ENCODE data around the gene FOXE3. TPM values are rescaled to one million over a fixed set of nuclear protein-coding genes. Genes with fewer than 3 reads are reported as not detected.

The FOXE3 gene
- total RNA-seq, 1 experiment from 2014 or later, result 0.28 TPM

DNA sequence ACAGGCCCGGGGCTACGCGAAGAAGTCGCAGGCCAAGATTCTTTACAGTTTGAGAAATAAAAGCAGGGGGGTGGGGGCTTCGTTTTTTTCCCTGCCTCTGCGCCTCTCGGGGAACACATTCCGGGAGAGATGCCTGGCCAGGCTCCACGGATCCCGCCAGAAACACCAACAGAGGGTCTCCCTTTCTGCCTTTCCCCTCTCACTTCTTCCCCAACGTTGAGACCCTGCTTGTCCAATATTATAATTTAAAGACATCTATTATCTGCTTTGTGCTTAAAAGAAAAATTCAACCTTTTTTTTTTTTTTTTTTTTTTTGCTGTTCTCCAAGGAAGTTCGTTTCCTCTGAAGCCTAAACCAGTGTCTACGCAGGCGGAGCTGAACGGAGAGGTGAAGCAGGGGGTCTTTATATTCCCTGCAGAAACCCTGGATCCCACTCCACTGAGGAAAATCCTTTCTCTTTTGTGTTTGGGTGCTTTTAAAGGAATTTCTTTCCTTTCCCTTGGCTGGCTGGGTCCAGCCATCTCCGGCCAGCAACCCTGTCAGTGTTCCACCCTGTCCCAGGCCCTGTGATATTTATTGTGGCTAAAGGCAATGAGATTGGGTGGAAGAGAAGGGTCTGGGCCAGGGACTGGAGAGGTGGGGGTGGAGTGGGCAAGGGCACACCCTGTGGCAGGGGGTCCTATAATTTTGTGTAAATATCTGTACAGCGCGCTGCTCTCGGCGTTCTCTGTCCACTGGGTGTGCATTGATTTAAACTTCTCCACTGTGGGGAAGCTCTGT is 23.9 kb downstream of the FOXE3 start:
- H4K20me1 ChIP-seq (ENCODE audit: insufficient read depth), result no peaks in the 10 kb centered on the region
- no peak overlapping the region for H2AFZ ChIP-seq
- no peaks in the 10 kb centered on the region for H3K36me3 ChIP-seq (ENCODE audit: low read depth)
- ChIA-PET POLR2A (ENCODE audit: unreplicated experiment) (interaction anchor here (0.7 kb wide), 1 partner anchor 136 kb away, joined by 4 read pairs; no protein-coding TSS in a partner anchor), CTCF (no interaction called here)
- DNase-seq, result no peak
- BruUV-seq (replicated peaks), result no TSS peak
- H3K9me2 ChIP-seq (ENCODE audit: insufficient read depth), result no peaks in the 10 kb centered on the region
- no peak overlapping the region for H3K27ac ChIP-seq
- H3K4me3 ChIP-seq, result no peak overlapping the region
- no peaks in the 10 kb centered on the region for H3K27me3 ChIP-seq (ENCODE audit: insufficient read depth, low read depth)
- 0 out of 2 replicates have a peak, but pooled peaks cover 6% of the 10 kb centered on the region for H3K4me1 ChIP-seq (replicated peaks; ENCODE audit: insufficient read depth)
- no peaks in the 10 kb centered on the region for H3K9me3 ChIP-seq (ENCODE audit: insufficient read depth, low read depth)
- intact Hi-C loops (cut with micrococcal nuclease; ENCODE audit: unreplicated experiment), result loop anchor here (5.0 kb wide), 2 partner anchors 128 to 248 kb away; partner anchors contain the start of genes PDZK1IP1 and STIL
- H3F3A ChIP-seq (ENCODE audit: insufficient read depth, low read depth), result peaks cover 9% of the 10 kb centered on the region; the same call in 1 of the 2 replicates
- TF ChIP-seq, protein P1, sequence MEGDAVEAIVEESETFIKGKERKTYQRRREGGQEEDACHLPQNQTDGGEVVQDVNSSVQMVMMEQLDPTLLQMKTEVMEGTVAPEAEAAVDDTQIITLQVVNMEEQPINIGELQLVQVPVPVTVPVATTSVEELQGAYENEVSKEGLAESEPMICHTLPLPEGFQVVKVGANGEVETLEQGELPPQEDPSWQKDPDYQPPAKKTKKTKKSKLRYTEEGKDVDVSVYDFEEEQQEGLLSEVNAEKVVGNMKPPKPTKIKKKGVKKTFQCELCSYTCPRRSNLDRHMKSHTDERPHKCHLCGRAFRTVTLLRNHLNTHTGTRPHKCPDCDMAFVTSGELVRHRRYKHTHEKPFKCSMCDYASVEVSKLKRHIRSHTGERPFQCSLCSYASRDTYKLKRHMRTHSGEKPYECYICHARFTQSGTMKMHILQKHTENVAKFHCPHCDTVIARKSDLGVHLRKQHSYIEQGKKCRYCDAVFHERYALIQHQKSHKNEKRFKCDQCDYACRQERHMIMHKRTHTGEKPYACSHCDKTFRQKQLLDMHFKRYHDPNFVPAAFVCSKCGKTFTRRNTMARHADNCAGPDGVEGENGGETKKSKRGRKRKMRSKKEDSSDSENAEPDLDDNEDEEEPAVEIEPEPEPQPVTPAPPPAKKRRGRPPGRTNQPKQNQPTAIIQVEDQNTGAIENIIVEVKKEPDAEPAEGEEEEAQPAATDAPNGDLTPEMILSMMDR (conservative IDR thresholded peaks at IDR 0.05), result no peak
- TF ChIP-seq EZH2 (IDR thresholded peaks at IDR 0.05; ENCODE audit: low read depth), result no peak
- peaks cover 8% of the 10 kb centered on the region for H3K79me2 ChIP-seq (ENCODE audit: low read depth)
- no peak overlapping the region for H3K4me2 ChIP-seq

DNA sequence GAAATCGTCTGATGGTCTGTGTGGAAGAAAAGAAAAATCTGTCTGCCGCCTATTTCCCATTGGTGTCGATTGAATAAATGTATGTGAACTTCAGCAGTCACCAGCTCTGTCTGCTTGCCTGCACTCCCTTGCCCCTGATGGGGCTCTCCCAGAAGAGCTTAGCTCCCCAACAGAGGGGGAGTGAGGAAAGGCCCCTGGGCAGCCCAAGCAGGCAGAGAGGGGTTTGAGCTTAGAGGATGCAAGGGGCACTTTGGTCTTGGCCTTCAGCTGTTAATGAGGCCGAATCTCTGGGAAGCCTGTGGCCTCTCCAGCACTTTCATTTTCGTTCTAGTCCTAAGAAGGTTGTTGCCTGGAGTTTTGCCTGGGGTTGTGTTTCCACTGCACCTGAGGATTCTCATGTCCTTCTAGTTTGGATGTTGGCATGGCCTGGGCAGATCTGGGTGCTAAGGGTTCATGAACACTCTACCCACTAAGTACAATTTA is 24.6 kb downstream of the FOXE3 start:
- CTCF ChIA-PET, result no interaction called here
- Histone ChIP-seq H2AFZ (no peak overlapping the region), H3K4me2 (no peak overlapping the region), H3K79me2 (ENCODE audit: low read depth) (peaks cover 6% of the 10 kb centered on the region), H3K9me2 (ENCODE audit: insufficient read depth) (no peaks in the 10 kb centered on the region), H3K36me3 (ENCODE audit: low read depth) (no peaks in the 10 kb centered on the region), H3K27me3 (ENCODE audit: insufficient read depth, low read depth) (no peaks in the 10 kb centered on the region), H4K20me1 (ENCODE audit: insufficient read depth) (no peaks in the 10 kb centered on the region), H3K4me3 (no peak overlapping the region), H3F3A (ENCODE audit: insufficient read depth, low read depth) (peaks cover 9% of the 10 kb centered on the region; the same call in 1 of the 2 replicates), H3K9me3 (ENCODE audit: insufficient read depth, low read depth) (no peaks in the 10 kb centered on the region), H3K27ac (no peak overlapping the region), H3K4me1 (replicated peaks; ENCODE audit: insufficient read depth) (0 out of 2 replicates have a peak, but pooled peaks cover 6% of the 10 kb centered on the region)
- TSS peak; percentile 44 for BruUV-seq (replicated peaks)
- no peak for DNase-seq
- TF ChIP-seq, protein P1 (conservative IDR thresholded peaks at IDR 0.05), result no peak
- no peak for TF ChIP-seq EZH2 (IDR thresholded peaks at IDR 0.05; ENCODE audit: low read depth)
- POLR2A ChIA-PET (ENCODE audit: unreplicated experiment), result interaction anchor here (0.7 kb wide), 1 partner anchor 136 kb away, joined by 4 read pairs; no protein-coding TSS in a partner anchor
- intact Hi-C loops (cut with micrococcal nuclease; ENCODE audit: unreplicated experiment), result no loop called here

DNA sequence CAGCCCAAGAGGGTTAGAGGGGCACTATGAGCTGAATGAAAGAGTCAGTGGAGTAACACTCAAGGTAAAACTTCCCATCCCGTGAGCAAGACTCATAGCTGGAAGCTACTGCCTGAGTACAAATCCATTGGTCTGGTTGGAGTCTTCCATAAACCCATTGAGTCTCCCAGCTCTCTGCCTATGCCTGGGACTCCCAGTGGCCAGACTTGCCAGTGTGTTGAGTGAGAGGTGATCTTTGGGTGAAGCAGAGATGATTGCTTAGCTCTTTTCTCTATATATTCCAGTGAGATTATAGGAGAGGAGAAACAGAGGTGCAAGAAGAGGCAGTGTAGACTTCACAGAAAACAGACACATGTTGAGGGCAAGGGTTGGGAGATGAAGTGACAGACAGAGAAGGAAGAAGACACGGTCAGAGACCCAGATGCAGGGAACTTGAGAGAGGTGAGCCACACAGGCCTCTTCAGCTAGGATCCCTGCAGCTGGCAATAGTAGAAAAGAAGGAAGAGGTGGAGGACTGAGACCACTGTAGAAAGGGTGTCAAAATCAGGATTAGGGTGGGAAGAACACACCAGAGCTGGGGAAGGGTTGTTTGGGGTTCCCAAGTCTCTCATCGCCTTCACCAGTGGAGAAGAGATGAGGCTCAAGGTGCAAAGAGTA is 25.5 kb downstream of the FOXE3 start:
- CTCF ChIA-PET, result no interaction called here
- Histone ChIP-seq H3K79me2 (ENCODE audit: low read depth) (no peaks in the 10 kb centered on the region), H2AFZ (no peak overlapping the region), H3K9me3 (ENCODE audit: insufficient read depth, low read depth) (no peaks in the 10 kb centered on the region), H3K9me2 (ENCODE audit: insufficient read depth) (no peaks in the 10 kb centered on the region), H3K4me2 (no peak overlapping the region), H3F3A (ENCODE audit: insufficient read depth, low read depth) (peaks cover 9% of the 10 kb centered on the region; the same call in 1 of the 2 replicates), H3K4me1 (replicated peaks; ENCODE audit: insufficient read depth) (no peaks in the 10 kb centered on the region), H3K36me3 (ENCODE audit: low read depth) (no peaks in the 10 kb centered on the region), H3K27me3 (ENCODE audit: insufficient read depth, low read depth) (no peaks in the 10 kb centered on the region), H3K4me3 (no peak overlapping the region), H3K27ac (no peak overlapping the region), H4K20me1 (ENCODE audit: insufficient read depth) (no peaks in the 10 kb centered on the region)
- intact Hi-C loops (cut with micrococcal nuclease; ENCODE audit: unreplicated experiment), result no loop called here
- DNase-seq, result no peak
- BruUV-seq (replicated peaks), result no TSS peak
- TF ChIP-seq EZH2 (IDR thresholded peaks at IDR 0.05; ENCODE audit: low read depth), result no peak
- TF ChIP-seq, protein P1 (conservative IDR thresholded peaks at IDR 0.05), result no peak
- POLR2A ChIA-PET (ENCODE audit: unreplicated experiment), result no interaction called here

Data from PC-9 (cell line).